NCI-H748 (cell line): Measurements from ENCODE around the gene ZNRF3.
A peak's percentile ranks its signal among the peaks of the same experiment; 100 is the strongest.
"Not testable (repeated sequence)": the region's sequence is repeated elsewhere in the genome, so short reads cannot be mapped to it uniquely, and the experiment has no call there.

Experiments used
- DNase-seq: peaks from one replicate; lab custom pipeline; 2025; ENCODE audit not compliant: unreplicated experiment; lab: John Stamatoyannopoulos, UW

Gene ZNRF3

GRCh38 chr22:28905256-28905832 is 22.0 kb downstream of the ZNRF3 start:
- DNase-seq: no peak

- no peak for DNase-seq
These were observed 22.9 kb downstream of the ZNRF3 start for GRCh38 chr22:28906312-28906711.

- no peak for DNase-seq
These were observed 24.1 kb downstream of the ZNRF3 start for GRCh38 chr22:28907311-28908008.

- DNase-seq: not testable (repeated sequence)
These were observed 25.4 kb downstream of the ZNRF3 start for GRCh38 chr22:28908810-28909209.

GRCh38 chr22:28909375-28909774 is 26.0 kb downstream of the ZNRF3 start:
- no peak for DNase-seq

- no peak for DNase-seq
These were observed 27.4 kb downstream of the ZNRF3 start for GRCh38 chr22:28910569-28911303.

- no peak for DNase-seq
These were observed 27.9 kb downstream of the ZNRF3 start for GRCh38 chr22:28911304-28911690.

- DNase-seq: no peak
These were observed 28.7 kb downstream of the ZNRF3 start for GRCh38 chr22:28911777-28912669.

- no peak for DNase-seq
These were observed 30.8 kb downstream of the ZNRF3 start for GRCh38 chr22:28914201-28914600.

- DNase-seq: no peak
These were observed 32.6 kb downstream of the ZNRF3 start for GRCh38 chr22:28915969-28916368.

GRCh38 chr22:28917747-28918549 is 34.6 kb downstream of the ZNRF3 start:
- DNase-seq: no peak

GRCh38 chr22:28918550-28919271 is 35.3 kb downstream of the ZNRF3 start:
- no peak for DNase-seq

- DNase-seq: no peak
These were observed 37.6 kb downstream of the ZNRF3 start for GRCh38 chr22:28920757-28921584.

GRCh38 chr22:28921585-28921879 is 38.2 kb downstream of the ZNRF3 start:
- no peak for DNase-seq

GRCh38 chr22:28922540-28923244 is 39.3 kb downstream of the ZNRF3 start:
- DNase-seq: no peak

GRCh38 chr22:28923826-28924732 is 40.7 kb downstream of the ZNRF3 start:
- DNase-seq: peak; percentile 64

- no peak for DNase-seq
These were observed 42.5 kb downstream of the ZNRF3 start for GRCh38 chr22:28925916-28926315.
